ENCODE results near the gene PCBP3. TPM values are rescaled to one million over a fixed set of nuclear protein-coding genes. Genes with fewer than 3 reads are reported as not detected.
A peak's percentile ranks its signal among the peaks of the same experiment; 100 is the strongest.

The PCBP3 gene
- total RNA-seq, 1 experiment from 2014 or later: 10.9 TPM

- no peak overlapping the region for H3T11ph ChIP-seq (ENCODE audit: low read length)
- no peak overlapping the region for H3K9ac ChIP-seq (ENCODE audit: extremely low read depth, insufficient read length, low read length)
- no peak overlapping the region for H2BK12ac ChIP-seq (ENCODE audit: insufficient read length, low read depth, low read length)
- H3K23me2 ChIP-seq (ENCODE audit: insufficient read length, low read depth, low read length, poor library complexity, severe bottlenecking): no peaks in the 10 kb centered on the region
- DNase-seq: no peak
- no peak overlapping the region for H2BK20ac ChIP-seq (ENCODE audit: low read depth, low read length, poor library complexity, severe bottlenecking)
- H3K4me1 Mint-ChIP-seq: 0 out of 4 replicates have a peak, but pooled peaks cover 3 to 4% of the 10 kb centered on the region in 2 experiments
- no peak overlapping the region for H3K56ac ChIP-seq (ENCODE audit: insufficient read length, low read depth, low read length)
- no peaks in the 10 kb centered on the region for H4K20me1 ChIP-seq (ENCODE audit: control insufficient read depth, insufficient read depth, insufficient read length)
- H3K27ac ChIP-seq (ENCODE audit: insufficient read length, low read depth, low read length): no peak overlapping the region
- H3K18ac ChIP-seq (ENCODE audit: insufficient read length, low read depth, low read length): no peak overlapping the region
- no peaks in the 10 kb centered on the region for H3K36me3 Mint-ChIP-seq (ENCODE audit: insufficient read depth in 1 of 3, low read depth in 3 of 3)
- no peak overlapping the region for H4K8ac ChIP-seq (replicated peaks; ENCODE audit: insufficient read length, low read depth, low read length)
- H4K91ac ChIP-seq (ENCODE audit: insufficient read length, low read depth, low read length): no peak overlapping the region
- no peaks in the 10 kb centered on the region for H3K79me1 ChIP-seq (ENCODE audit: insufficient read depth, low read depth, low read length, poor library complexity, severe bottlenecking)
- no peak for TF ChIP-seq CTCF (conservative IDR thresholded peaks at IDR 0.05)
- peak overlapping the region in 1 of 3 experiments; percentile 67; a peak in 2 of 7 replicates for H3K27ac Mint-ChIP-seq
- H3K4me2 ChIP-seq (ENCODE audit: insufficient read depth, insufficient read length, low read length): no peak overlapping the region
- H3K79me2 ChIP-seq (ENCODE audit: insufficient read depth, low read length): no peaks in the 10 kb centered on the region
- no CpG with 5 or more reads among the region's 11 CpGs for WGBS (ENCODE audit: extremely low coverage, insufficient read length, low lambda C conversion rate)
- no peak overlapping the region for H3K14ac ChIP-seq (ENCODE audit: insufficient read depth, low read length)
- H3K4me1 ChIP-seq (ENCODE audit: insufficient read depth, low read length): no peaks in the 10 kb centered on the region
- no peak overlapping the region for H2BK120ac ChIP-seq (ENCODE audit: low read depth, low read length, poor library complexity, severe bottlenecking)
- no peak overlapping the region for H2AFZ ChIP-seq (ENCODE audit: low read length)
- no peaks in the 10 kb centered on the region for H3K27me3 ChIP-seq (ENCODE audit: insufficient read depth, low read length)
- no peak overlapping the region for H2BK5ac ChIP-seq (ENCODE audit: insufficient read length, low read length)
- no peak overlapping the region for H3K4ac ChIP-seq (ENCODE audit: low read depth, low read length)
- H2AK5ac ChIP-seq (ENCODE audit: insufficient read length, low read length): no peak overlapping the region
- H3K27me3 Mint-ChIP-seq (ENCODE audit: low read depth): peaks cover 10% of the 10 kb centered on the region
- H3K23ac ChIP-seq (ENCODE audit: insufficient read length, low read depth, low read length): no peak overlapping the region
- no peaks in the 10 kb centered on the region for H3K9me3 Mint-ChIP-seq
- no peaks in the 10 kb centered on the region for H3K9me3 ChIP-seq (ENCODE audit: control insufficient read depth, low read depth, low read length)
- no peak overlapping the region for H2BK15ac ChIP-seq (ENCODE audit: low read depth, low read length)
- no peak overlapping the region for H3K4me3 Mint-ChIP-seq
- no peak overlapping the region for H4K5ac ChIP-seq (ENCODE audit: insufficient read length, low read depth, low read length)
These were observed 249.6 kb downstream of the PCBP3 start for GRCh38 chr21:45892916-45893739.
